Glutamatergic neuron (in vitro differentiated cells): Measurements from ENCODE around the gene ZNF407. TPM values are rescaled to one million over a fixed set of nuclear protein-coding genes. Genes with fewer than 3 reads are reported as not detected.
"Not testable (repeated sequence)": the region's sequence is repeated elsewhere in the genome, so short reads cannot be mapped to it uniquely, and the experiment has no call there.

Source experiments
- DNase-seq: peaks from one replicate; pipeline ENCODE4 v3.0.0; 2022
- H3K27ac Mint-ChIP-seq: one replicate; pipeline ENCODE4 v1.8.0; 2020; ENCODE audit warnings: mild to moderate bottlenecking, mixed read lengths, inconsistent platforms; ENCODE audit not compliant: unreplicated experiment
- H3K27me3 Mint-ChIP-seq: one replicate; pipeline ENCODE4 v1.8.0; 2020; ENCODE audit warnings: mild to moderate bottlenecking, moderate library complexity, mixed read lengths, inconsistent platforms; ENCODE audit not compliant: unreplicated experiment
- H3K36me3 Mint-ChIP-seq: one replicate; pipeline ENCODE4 v1.8.0; 2020; ENCODE audit warnings: mild to moderate bottlenecking, mixed read lengths, inconsistent platforms; ENCODE audit not compliant: unreplicated experiment
- H3K4me1 Mint-ChIP-seq: one replicate; pipeline ENCODE4 v1.8.0; 2020; ENCODE audit warnings: mild to moderate bottlenecking, low read depth, mixed read lengths, inconsistent platforms; ENCODE audit not compliant: unreplicated experiment
- H3K4me3 Mint-ChIP-seq: one replicate; pipeline ENCODE4 v1.8.0; 2020; ENCODE audit warnings: mild to moderate bottlenecking, mixed read lengths, inconsistent platforms; ENCODE audit not compliant: unreplicated experiment
- H3K9me3 Mint-ChIP-seq: one replicate; pipeline ENCODE4 v1.8.0; 2020; ENCODE audit warnings: mild to moderate bottlenecking, moderate library complexity, mixed read lengths, inconsistent platforms; ENCODE audit not compliant: unreplicated experiment
- total RNA-seq: library from RNA; stranded (reverse); fragmentation: NEBNext Ultra II Directional; extraction: Animal tissue kit (Norgen Biotek cat#: 25700); gene quantifications from one replicate; pipeline ENCODE4 v1.2.1, GENCODE V29; 2021; ENCODE audit not compliant: unreplicated experiment
- TF ChIP-seq, protein P1 (sequence below): fragments of 200-600 bp; sonication (generic); IDR thresholded peaks from one replicate; pipeline ENCODE4 v1.5.0; 2021; ENCODE audit not compliant: partially characterized antibody, unreplicated experiment

ZNF407 gene
- total RNA-seq, 1 donor from 2014 or later, result 15.8 TPM

DNA sequence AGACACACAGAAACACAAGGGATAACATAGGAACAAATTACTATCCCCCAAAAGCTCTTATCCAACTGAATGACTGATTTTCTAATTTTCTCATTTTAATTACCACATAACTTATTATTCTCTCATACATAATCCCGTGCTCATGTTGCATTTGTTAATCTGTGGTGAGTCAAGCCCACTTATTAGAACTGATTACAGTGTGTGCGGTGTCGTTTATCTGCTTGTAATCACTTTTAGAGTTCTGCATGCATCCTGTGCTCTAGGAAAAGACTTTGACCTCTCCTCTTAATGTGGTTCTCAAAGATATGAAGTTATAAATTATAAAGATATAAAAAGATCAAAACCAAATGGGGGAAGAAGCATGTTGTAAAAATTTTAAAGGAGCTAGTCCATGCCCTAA, 33.7 kb upstream of the ZNF407 start:
- peaks cover 12% of the 10 kb centered on the region for H3K36me3 Mint-ChIP-seq
- TF ChIP-seq, protein P1, sequence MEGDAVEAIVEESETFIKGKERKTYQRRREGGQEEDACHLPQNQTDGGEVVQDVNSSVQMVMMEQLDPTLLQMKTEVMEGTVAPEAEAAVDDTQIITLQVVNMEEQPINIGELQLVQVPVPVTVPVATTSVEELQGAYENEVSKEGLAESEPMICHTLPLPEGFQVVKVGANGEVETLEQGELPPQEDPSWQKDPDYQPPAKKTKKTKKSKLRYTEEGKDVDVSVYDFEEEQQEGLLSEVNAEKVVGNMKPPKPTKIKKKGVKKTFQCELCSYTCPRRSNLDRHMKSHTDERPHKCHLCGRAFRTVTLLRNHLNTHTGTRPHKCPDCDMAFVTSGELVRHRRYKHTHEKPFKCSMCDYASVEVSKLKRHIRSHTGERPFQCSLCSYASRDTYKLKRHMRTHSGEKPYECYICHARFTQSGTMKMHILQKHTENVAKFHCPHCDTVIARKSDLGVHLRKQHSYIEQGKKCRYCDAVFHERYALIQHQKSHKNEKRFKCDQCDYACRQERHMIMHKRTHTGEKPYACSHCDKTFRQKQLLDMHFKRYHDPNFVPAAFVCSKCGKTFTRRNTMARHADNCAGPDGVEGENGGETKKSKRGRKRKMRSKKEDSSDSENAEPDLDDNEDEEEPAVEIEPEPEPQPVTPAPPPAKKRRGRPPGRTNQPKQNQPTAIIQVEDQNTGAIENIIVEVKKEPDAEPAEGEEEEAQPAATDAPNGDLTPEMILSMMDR, result no peak
- no peak overlapping the region for H3K27ac Mint-ChIP-seq
- DNase-seq, result no peak
- H3K4me1 Mint-ChIP-seq, result peaks cover 2% of the 10 kb centered on the region
- H3K9me3 Mint-ChIP-seq, result peaks cover 9% of the 10 kb centered on the region
- H3K4me3 Mint-ChIP-seq, result no peak overlapping the region
- H3K27me3 Mint-ChIP-seq, result no peaks in the 10 kb centered on the region

DNA sequence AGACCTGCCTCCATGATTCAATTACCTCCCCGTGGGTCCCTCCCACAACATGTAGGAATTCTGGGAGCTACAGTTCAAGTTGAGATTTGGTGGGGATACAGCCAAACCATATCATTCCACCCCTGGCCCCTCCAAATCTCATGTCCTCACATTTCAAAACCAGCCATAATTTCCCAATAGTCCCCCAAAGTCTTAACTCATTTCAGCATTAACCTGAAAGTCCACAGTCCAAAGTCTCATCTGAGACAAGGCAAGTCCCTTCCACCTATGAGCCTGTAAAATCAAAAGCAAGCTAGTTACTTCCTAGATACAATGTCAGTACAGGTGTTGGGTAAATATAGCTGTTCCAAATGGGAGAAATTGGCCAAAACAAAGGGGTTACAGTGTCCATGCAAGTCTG, 32.5 kb upstream of the ZNF407 start:
- H3K4me1 Mint-ChIP-seq, H3K9me3 Mint-ChIP-seq, H3K27ac Mint-ChIP-seq, H3K4me3 Mint-ChIP-seq, H3K27me3 Mint-ChIP-seq, DNase-seq: not testable (repeated sequence)
- peaks cover 12% of the 10 kb centered on the region for H3K36me3 Mint-ChIP-seq

DNA sequence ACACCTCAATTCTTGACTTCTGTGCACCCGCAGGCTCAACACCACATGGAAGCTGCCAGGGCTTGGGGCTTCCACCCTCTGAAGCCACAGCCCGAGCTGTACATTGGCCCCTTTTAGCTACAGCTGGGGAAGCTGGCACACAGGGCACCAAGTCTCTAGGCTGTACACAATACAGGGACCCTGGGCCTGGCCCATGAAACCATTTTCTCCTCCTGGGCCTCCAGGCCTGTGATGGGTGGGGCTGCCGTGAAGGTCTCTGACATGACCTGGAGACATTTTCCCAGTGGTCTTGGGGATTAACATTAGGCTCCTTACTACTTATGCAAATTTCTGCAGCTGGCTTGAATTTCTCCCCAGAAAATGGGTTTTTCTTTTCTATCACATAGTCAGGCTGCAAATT, 31.7 kb upstream of the ZNF407 start:
- not testable (repeated sequence) for H3K9me3 Mint-ChIP-seq, H3K4me1 Mint-ChIP-seq, H3K27me3 Mint-ChIP-seq, DNase-seq, H3K27ac Mint-ChIP-seq, H3K4me3 Mint-ChIP-seq
- peaks cover 12% of the 10 kb centered on the region for H3K36me3 Mint-ChIP-seq

DNA sequence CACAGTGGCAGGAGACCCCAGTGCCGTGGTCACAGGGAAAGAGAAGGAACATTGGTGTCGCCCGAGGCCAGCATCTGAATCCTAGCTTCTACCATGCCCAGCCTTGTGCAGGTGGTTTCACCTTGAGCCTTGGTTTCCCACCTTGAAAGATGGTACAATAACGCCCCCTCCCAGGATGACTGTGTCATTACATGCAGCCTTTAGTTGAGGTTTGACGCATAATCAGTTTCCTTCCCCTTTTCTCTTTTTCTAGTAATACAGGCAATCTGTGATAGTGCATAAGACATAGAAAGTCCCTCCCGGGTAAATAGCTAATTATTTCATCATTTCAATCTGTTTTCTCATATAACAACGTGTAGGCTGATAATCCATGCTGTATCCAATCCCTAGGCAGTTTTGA, 29.8 kb upstream of the ZNF407 start:
- no peak overlapping the region for H3K4me3 Mint-ChIP-seq
- peaks cover 2% of the 10 kb centered on the region for H3K27me3 Mint-ChIP-seq
- H3K9me3 Mint-ChIP-seq, result peaks cover 9% of the 10 kb centered on the region
- H3K4me1 Mint-ChIP-seq, result peaks cover 2% of the 10 kb centered on the region
- TF ChIP-seq, protein P1, result no peak
- no peak overlapping the region for H3K27ac Mint-ChIP-seq
- no peak for DNase-seq
- H3K36me3 Mint-ChIP-seq, result peaks cover 12% of the 10 kb centered on the region

DNA sequence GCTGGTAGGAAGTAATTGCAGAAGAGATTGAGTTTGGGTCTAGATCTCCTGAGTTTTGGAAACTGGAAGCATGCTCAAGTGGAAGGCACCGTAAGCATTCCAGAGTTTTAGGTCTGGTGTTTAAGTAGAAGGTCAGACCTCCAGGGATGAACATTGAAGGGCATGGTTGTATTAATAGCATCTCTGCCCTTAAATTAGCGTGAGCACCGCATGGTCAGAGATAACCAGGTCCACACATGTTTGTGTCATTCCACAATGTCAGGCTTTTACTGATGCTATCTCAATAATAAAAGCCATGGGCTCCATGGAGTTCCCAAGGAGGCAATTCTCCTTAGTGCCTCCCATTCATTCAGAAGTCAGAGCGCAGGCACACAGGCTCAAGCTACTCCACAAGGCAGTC, 28.3 kb upstream of the ZNF407 start:
- DNase-seq, result no peak
- Mint-ChIP-seq H3K4me1 (peaks cover 2% of the 10 kb centered on the region), H3K4me3 (no peak overlapping the region), H3K36me3 (peaks cover 12% of the 10 kb centered on the region), H3K27ac (no peak overlapping the region), H3K9me3 (peaks cover 8% of the 10 kb centered on the region), H3K27me3 (peaks cover 2% of the 10 kb centered on the region)
- TF ChIP-seq, protein P1, result no peak

DNA sequence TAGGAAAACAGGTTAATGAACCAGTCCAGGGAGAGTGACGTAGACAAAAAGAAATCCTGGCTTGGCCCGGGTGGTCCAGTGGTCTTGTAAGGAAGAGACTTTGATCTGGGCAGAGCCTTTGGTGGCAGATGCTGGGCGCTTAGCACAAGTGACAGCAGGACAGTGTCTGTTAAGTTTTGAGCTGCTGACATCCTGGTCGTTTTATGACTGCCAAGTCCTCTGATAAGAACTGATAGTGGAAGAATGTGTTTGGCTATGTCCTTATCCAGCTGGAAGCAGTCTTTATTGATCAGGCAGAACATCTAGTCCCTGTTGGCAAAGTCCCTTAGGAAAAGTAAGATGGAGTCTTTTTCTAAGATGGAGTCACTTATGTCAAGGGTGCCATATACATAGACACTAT, 27.4 kb upstream of the ZNF407 start:
- TF ChIP-seq, protein P1, result no peak
- Mint-ChIP-seq H3K27ac (no peak overlapping the region), H3K9me3 (peaks cover 8% of the 10 kb centered on the region), H3K27me3 (peaks cover 2% of the 10 kb centered on the region), H3K36me3 (peaks cover 12% of the 10 kb centered on the region), H3K4me1 (peaks cover 2% of the 10 kb centered on the region), H3K4me3 (no peak overlapping the region)
- DNase-seq, result no peak
